Loucy (cell line): ENCODE results near the gene CEP63.
A peak's percentile ranks its signal among the peaks of the same experiment; 100 is the strongest.

Experiments used
- H2AFZ ChIP-seq: fragments of 200-600 bp; sonication (generic); 2 replicates; pipeline ENCODE4 v1.6.0; 2016; ENCODE audit warnings: antibody characterized with exemption, mild to moderate bottlenecking, low read length, moderate library complexity
- H3F3A ChIP-seq: fragments of 200-600 bp; 2 replicates; pipeline ENCODE4 v1.6.0; 2016; ENCODE audit warnings: antibody characterized with exemption, low read depth, mild to moderate bottlenecking
- H3K27me3 ChIP-seq: fragments of 200-600 bp; sonication (generic); 2 replicates; pipeline ENCODE4 v1.6.1; 2014; ENCODE audit warnings: low read length, mild to moderate bottlenecking; ENCODE audit not compliant: insufficient read depth, poor library complexity, severe bottlenecking
- H3K36me3 ChIP-seq: fragments of 200-600 bp; sonication (generic); 2 replicates; pipeline ENCODE4 v1.6.1; 2016; ENCODE audit warnings: low read length; ENCODE audit not compliant: insufficient read depth
- H3K4me1 ChIP-seq: fragments of 200-600 bp; sonication (generic); 2 replicates; pipeline ENCODE4 v1.5.1; 2014; ENCODE audit warnings: low read length, mild to moderate bottlenecking; ENCODE audit not compliant: insufficient read depth, poor library complexity, severe bottlenecking
- H3K4me2 ChIP-seq: fragments of 200-600 bp; sonication (generic); 2 replicates; pipeline ENCODE4 v1.6.0; 2014; ENCODE audit warnings: antibody characterized with exemption, low read length, low read depth, mild to moderate bottlenecking; ENCODE audit not compliant: poor library complexity, severe bottlenecking
- H3K4me3 ChIP-seq: fragments of 200-600 bp; sonication (generic); 2 replicates; pipeline ENCODE4 v1.5.1; 2014; ENCODE audit warnings: low read length, mild to moderate bottlenecking, mixed read lengths; ENCODE audit not compliant: poor library complexity, severe bottlenecking
- H3K79me2 ChIP-seq: fragments of 200-600 bp; sonication (generic); 2 replicates; pipeline ENCODE4 v1.6.1; 2014; ENCODE audit warnings: low read length; ENCODE audit not compliant: insufficient read depth
- H3K9ac ChIP-seq: fragments of 200-600 bp; sonication (generic); 2 replicates; pipeline ENCODE4 v1.6.0; 2014; ENCODE audit warnings: mild to moderate bottlenecking, low read depth, low read length, moderate library complexity; ENCODE audit not compliant: poor library complexity, severe bottlenecking
- H3K9me2 ChIP-seq: fragments of 200-600 bp; sonication (generic); replicated peaks from 2 replicates; pipeline ENCODE4 v1.6.1; 2016; ENCODE audit warnings: low read depth, low read length, mixed read lengths
- H3K9me3 ChIP-seq: fragments of 200-600 bp; sonication (generic); 2 replicates; pipeline ENCODE4 v1.6.1; 2014; ENCODE audit warnings: mild to moderate bottlenecking, antibody characterized with exemption, low read length, low read depth; ENCODE audit not compliant: insufficient read depth
- H4K20me1 ChIP-seq: fragments of 200-600 bp; sonication (generic); 2 replicates; pipeline ENCODE4 v1.6.0; 2014; ENCODE audit warnings: antibody characterized with exemption, low read length, mild to moderate bottlenecking; ENCODE audit not compliant: insufficient read depth, poor library complexity, severe bottlenecking
- CTCF ChIP-seq: fragments of 200-600 bp; sonication (generic); conservative IDR thresholded peaks from 2 replicates; pipeline ENCODE4 v1.5.1; 2014; ENCODE audit warnings: mild to moderate bottlenecking, antibody characterized with exemption, low read length
- EZH2phosphoT487 ChIP-seq: fragments of 200-600 bp; IDR thresholded peaks from 2 replicates; pipeline ENCODE4 v1.6.1; 2018; ENCODE audit warnings: antibody characterized with exemption, mild to moderate bottlenecking, moderate library complexity, borderline replicate concordance

CEP63 gene

GRCh38 chr3:134525293-134525692 lies 39.4 kb downstream of the CEP63 start:
- Histone ChIP-seq H3K4me1 (no peaks in the 10 kb centered on the region), H4K20me1 (no peaks in the 10 kb centered on the region), H3K36me3 (peaks cover 23% of the 10 kb centered on the region), H3F3A (no peaks in the 10 kb centered on the region), H3K79me2 (peaks cover 69% of the 10 kb centered on the region; the same call in 1 of the 2 replicates), H3K4me2 (no peak overlapping the region), H3K9me3 (peaks cover 43% of the 10 kb centered on the region), H3K27me3 (no peaks in the 10 kb centered on the region), H3K9me2 (no peaks in the 10 kb centered on the region), H3K9ac (no peak overlapping the region), H2AFZ (no peak overlapping the region), H3K4me3 (no peak overlapping the region)
- TF ChIP-seq EZH2phosphoT487, result no peak

GRCh38 chr3:134526319-134526718 lies 40.5 kb downstream of the CEP63 start:
- no peak for TF ChIP-seq CTCF
- TF ChIP-seq EZH2phosphoT487, result no peak
- Histone ChIP-seq H3K79me2 (peaks cover 72% of the 10 kb centered on the region; the same call in 1 of the 2 replicates), H3K36me3 (peaks cover 18% of the 10 kb centered on the region), H3K4me3 (no peak overlapping the region), H4K20me1 (no peaks in the 10 kb centered on the region), H3K4me2 (no peak overlapping the region), H3K9ac (no peak overlapping the region), H2AFZ (no peak overlapping the region), H3K4me1 (no peaks in the 10 kb centered on the region), H3F3A (no peaks in the 10 kb centered on the region), H3K9me3 (peaks cover 38% of the 10 kb centered on the region), H3K9me2 (no peaks in the 10 kb centered on the region), H3K27me3 (no peaks in the 10 kb centered on the region)

GRCh38 chr3:134527037-134527436 lies 41.2 kb downstream of the CEP63 start:
- Histone ChIP-seq H4K20me1 (no peaks in the 10 kb centered on the region), H3K79me2 (peaks cover 73% of the 10 kb centered on the region; the same call in 1 of the 2 replicates)

More at GRCh38 chr3:134527037-134527436, 41.2 kb downstream of the CEP63 start:
- Histone ChIP-seq H2AFZ (no peak overlapping the region), H3K4me1 (no peaks in the 10 kb centered on the region), H3F3A (no peaks in the 10 kb centered on the region), H3K9ac (no peak overlapping the region), H3K9me3 (peaks cover 38% of the 10 kb centered on the region), H3K27me3 (no peaks in the 10 kb centered on the region), H3K9me2 (no peaks in the 10 kb centered on the region), H3K4me2 (no peak overlapping the region), H3K4me3 (no peak overlapping the region), H3K36me3 (peaks cover 14% of the 10 kb centered on the region)
- peak; percentile 57 for TF ChIP-seq CTCF
- TF ChIP-seq EZH2phosphoT487, result no peak
